Esophagus muscularis mucosa (tissue), 4 donors: ENCODE measurements around the gene LAT. TPM values are rescaled to one million over a fixed set of nuclear protein-coding genes. Genes with fewer than 3 reads are reported as not detected.

ENCODE experiments used
- DNase-seq: peaks from one replicate; pipeline ENCODE4 v3.0.0-alpha.2; 2017; ENCODE audit errors: extremely low spot score
- H3K27ac ChIP-seq, 4 donors: fragments of 200-600 bp; sonication (generic); replicated peaks in 1 of 4; 1 replicate in 3 of 4; 2 replicates in 1 of 4; pipeline ENCODE4 v1.5.1; 2016 to 2019; ENCODE audit warnings: mild to moderate bottlenecking in 1 of 4
- H3K27me3 ChIP-seq, 4 donors: fragments of 200-600 bp; sonication (generic); one replicate each; pipeline versions ENCODE4 v1.5.1 to v1.6.0; 2016 to 2019
- H3K36me3 ChIP-seq, 4 donors: fragments of 200-600 bp; sonication (generic); one replicate each; pipeline ENCODE4 v1.5.1; 2016 to 2019
- H3K4me1 ChIP-seq, 4 donors: fragments of 200-600 bp; sonication (generic); one replicate each; pipeline ENCODE4 v1.5.1; 2016 to 2019
- H3K4me3 ChIP-seq, 4 donors: fragments of 200-600 bp; sonication (generic); 1 replicate in 2 of 4; 2 replicates in 2 of 4; pipeline ENCODE4 v1.5.1; 2016 to 2019; ENCODE audit warnings: mild to moderate bottlenecking in 4 of 4, moderate library complexity in 1 of 4
- H3K9me3 ChIP-seq, 4 donors: fragments of 200-600 bp; sonication (generic); 1 replicate in 3 of 4; 2 replicates in 1 of 4; pipeline ENCODE4 v1.5.1; 2016 to 2019
- CTCF ChIP-seq, 3 experiments: fragments of 200-600 bp in 2 of 3; fragments of 450-650 bp in 1 of 3; sonication (generic) in 2 of 3; IDR thresholded peaks; one replicate each; pipeline ENCODE4 v1.5.1; 2017 to 2019; ENCODE audit warnings: antibody characterized with exemption in 3 of 3, mild to moderate bottlenecking in 2 of 3, moderate library complexity in 1 of 3
- EP300 ChIP-seq: sonication (generic); formaldehyde crosslinking; IDR thresholded peaks from one replicate; pipeline ENCODE4 v1.6.1; 2017; ENCODE audit warnings: antibody characterized with exemption
- POLR2A ChIP-seq: fragments of 450-650 bp; IDR thresholded peaks from one replicate; pipeline ENCODE4 v1.6.1; 2017; ENCODE audit warnings: antibody characterized with exemption, moderate library complexity, mild to moderate bottlenecking, low read depth
- POLR2AphosphoS5 ChIP-seq, 2 donors: sonication (generic); formaldehyde crosslinking; IDR thresholded peaks; one replicate each; pipeline ENCODE4 v1.6.1; 2017; ENCODE audit warnings: antibody characterized with exemption in 2 of 2
- WGBS: methylation state at CpG from one replicate; pipeline ENCODE4 v1.1.5; 2018; 5-methylcytosine and 5-hydroxymethylcytosine counted together
- intact Hi-C: fragments of 100-400 bp; cut with DNase I; formaldehyde crosslinking; loops from one replicate; pipeline ENCODE4 v1.15.1; 2023
- total RNA-seq, 4 donors: library from RNA; depleted of rRNA; stranded (reverse); fragments of >200 nt; gene quantifications; one replicate each; pipeline versions ENCODE4 v1.1.0 to v1.2.1, GENCODE V29; 2016

LAT gene
- total RNA-seq, 4 donors from 2014 or later: 3.1 to 6.5 (median 6.2) TPM

DNA sequence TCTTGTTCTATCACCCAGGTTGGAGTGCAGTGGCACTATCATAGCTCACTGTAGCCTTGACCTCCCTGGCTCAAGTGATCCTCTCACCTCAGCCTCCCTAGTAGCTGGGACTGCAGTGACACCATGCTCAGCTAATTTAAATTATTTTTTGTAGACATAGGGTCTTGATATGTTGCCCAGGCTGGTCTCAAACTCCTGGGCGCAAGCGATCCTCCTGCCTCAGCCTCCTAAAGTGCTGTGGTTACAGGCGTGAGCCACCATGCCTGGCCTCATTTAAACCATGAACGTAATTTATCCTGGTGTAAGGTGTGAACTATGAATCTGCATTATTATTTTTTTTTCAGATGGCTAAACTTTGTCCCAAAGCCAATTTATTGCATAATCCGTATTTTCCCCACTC is 37.3 kb downstream of the LAT start:
- Histone ChIP-seq H3K27ac (no peak overlapping the region), H3K4me1 (no peaks in the 10 kb centered on the region), H3K27me3 (peaks cover 0 to 37% (median 3%) of the 10 kb centered on the region in 4 donors), H3K36me3 (no peaks in the 10 kb centered on the region), H3K9me3 (no peaks in the 10 kb centered on the region), H3K4me3 (no peak overlapping the region)
- intact Hi-C loops: no loop called here
- WGBS: 83% methylated on average over 5 of the region's 5 CpGs
- no peak for TF ChIP-seq EP300
- TF ChIP-seq CTCF (IDR thresholded peaks at IDR 0.05): no peak
- no peak for TF ChIP-seq POLR2A
- no peak for TF ChIP-seq POLR2AphosphoS5 (IDR thresholded peaks at IDR 0.05)
- DNase-seq: no peak

- H3K4me3 ChIP-seq: no peak overlapping the region
- peaks cover 0 to 46% (median 3%) of the 10 kb centered on the region in 4 donors for H3K27me3 ChIP-seq
- TF ChIP-seq POLR2A: no peak
- TF ChIP-seq EP300: no peak
- TF ChIP-seq CTCF (IDR thresholded peaks at IDR 0.05): no peak
- TF ChIP-seq POLR2AphosphoS5 (IDR thresholded peaks at IDR 0.05): no peak
- H3K9me3 ChIP-seq: no peaks in the 10 kb centered on the region
- H3K36me3 ChIP-seq: no peaks in the 10 kb centered on the region
- intact Hi-C loops: no loop called here
- WGBS: 82% methylated on average over 15 of the region's 15 CpGs
- H3K27ac ChIP-seq: no peak overlapping the region
- no peak for DNase-seq
- no peaks in the 10 kb centered on the region for H3K4me1 ChIP-seq
Measured at GRCh38 chr16:29023279-29024277, 38.7 kb downstream of the LAT start.

GRCh38 chr16:29024278-29024677 is 39.4 kb downstream of the LAT start:
- TF ChIP-seq CTCF (IDR thresholded peaks at IDR 0.05) (no peak), POLR2AphosphoS5 (IDR thresholded peaks at IDR 0.05) (no peak), EP300 (no peak), POLR2A (no peak)
- DNase-seq: no peak
- intact Hi-C loops: no loop called here
- Histone ChIP-seq H3K27ac (no peak overlapping the region), H3K27me3 (peaks cover 0 to 53% (median 3%) of the 10 kb centered on the region in 4 donors), H3K4me1 (no peaks in the 10 kb centered on the region), H3K4me3 (no peak overlapping the region), H3K36me3 (no peaks in the 10 kb centered on the region), H3K9me3 (no peaks in the 10 kb centered on the region)
- WGBS: 68% methylated on average over 5 of the region's 5 CpGs

DNA sequence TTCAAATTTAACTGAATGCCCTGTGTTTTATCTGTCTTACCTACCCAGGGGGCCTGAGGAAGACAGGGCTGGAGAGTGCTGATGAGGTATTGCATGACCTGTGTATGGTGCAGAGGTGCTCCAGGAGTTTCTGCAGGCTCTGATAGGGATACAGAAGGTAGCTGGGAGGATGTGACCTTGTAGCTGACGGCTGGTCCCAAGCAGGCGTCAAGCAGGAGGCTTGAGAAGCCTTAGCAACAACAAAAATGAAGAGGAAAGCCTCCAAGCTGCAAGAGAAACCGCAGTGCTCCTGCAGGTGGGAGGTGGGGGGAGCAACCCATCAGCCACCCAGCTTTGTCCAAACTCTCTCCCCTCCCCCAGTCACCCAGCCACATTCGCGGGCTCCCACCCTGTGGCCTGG is 40.4 kb downstream of the LAT start:
- 62% methylated on average over 5 of the region's 5 CpGs for WGBS
- DNase-seq: no peak
- intact Hi-C loops: no loop called here
- Histone ChIP-seq H3K9me3 (no peaks in the 10 kb centered on the region), H3K4me1 (no peaks in the 10 kb centered on the region), H3K36me3 (no peaks in the 10 kb centered on the region), H3K27ac (no peak overlapping the region), H3K27me3 (peaks cover 0 to 58% (median 3%) of the 10 kb centered on the region in 4 donors), H3K4me3 (no peak overlapping the region)
- TF ChIP-seq POLR2AphosphoS5 (IDR thresholded peaks at IDR 0.05) (no peak), POLR2A (no peak), CTCF (IDR thresholded peaks at IDR 0.05) (no peak), EP300 (no peak)
